Right lobe of liver (tissue), 6 donors: Measurements from ENCODE around the gene TMEM44. TPM values are rescaled to one million over a fixed set of nuclear protein-coding genes. Genes with fewer than 3 reads are reported as not detected.

Experiments used
- ATAC-seq, 4 donors: fragments of 200-7000 bp; cut with Tn5 transposase; one replicate each; pipeline ENCODE4 v1.9.1; 2020; ENCODE audit warnings: mild to moderate bottlenecking in 4 of 4, moderate library complexity in 4 of 4
- DNase-seq, 3 donors: peaks; one replicate each; pipeline ENCODE4 v3.0.0-alpha.2; 2020
- H3K27ac ChIP-seq, 3 donors: fragments of 200-600 bp; one replicate each; pipeline ENCODE4 v1.8.0; 2022
- H3K27me3 ChIP-seq, 2 donors: fragments of 200-600 bp; one replicate each; pipeline ENCODE4 v1.8.0; 2022
- H3K36me3 ChIP-seq, 4 donors: fragments of 200-600 bp; sonication (generic) in 1 of 4; one replicate each; pipeline versions ENCODE4 v1.5.1 to v1.8.0; 2017 to 2022; ENCODE audit warnings: control low read depth in 1 of 4
- H3K4me1 ChIP-seq, 4 donors: fragments of 200-600 bp; sonication (generic) in 1 of 4; one replicate each; pipeline versions ENCODE4 v1.5.1 to v1.8.0; 2017 to 2022; ENCODE audit warnings: control low read depth in 1 of 4
- H3K4me3 ChIP-seq, 3 donors: fragments of 200-600 bp; one replicate each; pipeline ENCODE4 v1.8.0; 2022
- H3K9me3 ChIP-seq, 4 donors: fragments of 200-600 bp; sonication (generic) in 1 of 4; one replicate each; pipeline versions ENCODE4 v1.5.1 to v1.8.0; 2017 to 2022; ENCODE audit warnings: control low read depth in 1 of 4
- POLR2A ChIP-seq: fragments of 450-650 bp; IDR thresholded peaks from one replicate; pipeline ENCODE4 v1.6.1; 2017; ENCODE audit warnings: antibody characterized with exemption, mild to moderate bottlenecking
- WGBS: methylation state at CpG from one replicate; pipeline ENCODE4 v1.1.6; 2018; ENCODE audit warnings: low coverage, low lambda C conversion rate; ENCODE audit not compliant: insufficient coverage; ENCODE audit errors: missing lambda C conversion rate; 5-methylcytosine and 5-hydroxymethylcytosine counted together
- intact Hi-C, 2 donors: fragments of 100-400 bp; cut with DNase I; formaldehyde crosslinking; loops; one replicate each; pipeline versions ENCODE4 v1.11.2 to v1.14.1; 2022
- total RNA-seq, 6 experiments: library from RNA; depleted of rRNA in 2 of 6; stranded (reverse); fragments of >200 nt in 2 of 6; fragmentation: NEBNext Ultra II Directional in 3 of 6; extraction: Animal tissue kit (Norgen Biotek cat#: 25700) in 3 of 6; gene quantifications; one replicate each; pipeline versions ENCODE4 v1.1.0 to v1.2.4, GENCODE V29; 2016 to 2023
- TF ChIP-seq, protein P1 (sequence below), 4 donors: fragments of 200-600 bp in 3 of 4; fragments of 450-650 bp in 1 of 4; IDR thresholded peaks; one replicate each; pipeline versions ENCODE4 v1.5.1 to v1.8.0; 2016 to 2022; ENCODE audit warnings: antibody characterized with exemption in 4 of 4, mild to moderate bottlenecking in 2 of 4
- donor health status: DM: no; HTN: yes; CAD: no.
- donor health status: DM: no; HTN: no; CAD: no.
- donor health status: DM: no; HTN: no; CAD: no.
- donor health status: DM: no; HTN: yes; CAD: no.
- donor health status: DM: no; HTN: yes; CAD: no.

Gene TMEM44
- total RNA-seq, 6 experiments from 2014 or later: 2.2 to 6.8 (median 4.2) TPM

DNA sequence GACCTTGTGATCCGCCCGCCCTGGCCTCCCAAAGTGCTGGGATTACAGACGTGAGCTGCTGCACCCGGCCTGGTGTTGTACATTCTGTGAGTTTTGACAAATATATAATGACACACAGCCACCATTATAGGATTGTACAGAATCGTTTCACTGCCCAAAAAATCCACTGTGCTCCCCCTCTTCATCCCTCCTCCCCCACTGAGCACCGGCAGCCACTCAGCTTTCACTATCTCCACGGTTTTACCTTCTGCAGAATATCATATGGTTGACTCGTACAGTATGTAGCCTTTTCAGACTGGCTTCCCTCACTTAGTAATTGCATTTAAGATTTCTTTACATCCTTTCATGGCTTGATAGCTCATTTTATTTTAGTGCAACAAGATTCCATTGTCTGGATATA is 89.7 kb downstream of the TMEM44 start:
- Histone ChIP-seq H3K4me1 (peaks cover 0 to under 1% (median 0%) of the 10 kb centered on the region in 4 donors), H3K4me3 (no peak overlapping the region), H3K36me3 (no peaks in the 10 kb centered on the region), H3K9me3 (no peaks in the 10 kb centered on the region), H3K27me3 (no peaks in the 10 kb centered on the region), H3K27ac (no peak overlapping the region)
- DNase-seq (no peak), ATAC-seq (no peak)
- TF ChIP-seq, protein P1, sequence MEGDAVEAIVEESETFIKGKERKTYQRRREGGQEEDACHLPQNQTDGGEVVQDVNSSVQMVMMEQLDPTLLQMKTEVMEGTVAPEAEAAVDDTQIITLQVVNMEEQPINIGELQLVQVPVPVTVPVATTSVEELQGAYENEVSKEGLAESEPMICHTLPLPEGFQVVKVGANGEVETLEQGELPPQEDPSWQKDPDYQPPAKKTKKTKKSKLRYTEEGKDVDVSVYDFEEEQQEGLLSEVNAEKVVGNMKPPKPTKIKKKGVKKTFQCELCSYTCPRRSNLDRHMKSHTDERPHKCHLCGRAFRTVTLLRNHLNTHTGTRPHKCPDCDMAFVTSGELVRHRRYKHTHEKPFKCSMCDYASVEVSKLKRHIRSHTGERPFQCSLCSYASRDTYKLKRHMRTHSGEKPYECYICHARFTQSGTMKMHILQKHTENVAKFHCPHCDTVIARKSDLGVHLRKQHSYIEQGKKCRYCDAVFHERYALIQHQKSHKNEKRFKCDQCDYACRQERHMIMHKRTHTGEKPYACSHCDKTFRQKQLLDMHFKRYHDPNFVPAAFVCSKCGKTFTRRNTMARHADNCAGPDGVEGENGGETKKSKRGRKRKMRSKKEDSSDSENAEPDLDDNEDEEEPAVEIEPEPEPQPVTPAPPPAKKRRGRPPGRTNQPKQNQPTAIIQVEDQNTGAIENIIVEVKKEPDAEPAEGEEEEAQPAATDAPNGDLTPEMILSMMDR (IDR thresholded peaks at IDR 0.05): no peak
- no peak for TF ChIP-seq POLR2A
- intact Hi-C loops: no loop called here
- WGBS: 100% methylated on average over 3 of the region's 8 CpGs

DNA sequence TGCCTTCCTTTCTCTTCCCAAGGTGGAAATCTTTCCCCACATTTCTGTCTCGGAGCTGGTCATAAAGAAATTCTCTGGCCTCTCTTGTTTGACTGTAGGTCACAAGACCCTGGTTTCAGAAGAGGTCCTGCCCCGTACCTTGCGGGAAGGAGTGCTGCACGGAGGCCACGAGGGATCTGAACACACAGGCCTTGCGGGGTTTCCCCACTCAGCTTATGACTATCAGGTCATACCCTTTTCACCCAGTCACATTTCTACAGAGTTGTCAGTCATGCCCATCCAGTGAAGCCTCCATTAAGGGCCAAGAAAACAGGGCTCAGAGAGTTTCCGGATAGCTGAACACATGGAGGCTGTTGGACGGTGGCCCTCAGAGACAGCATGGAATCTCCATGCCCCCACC is 91.7 kb downstream of the TMEM44 start:
- no peaks in the 10 kb centered on the region for H3K36me3 ChIP-seq

DNA sequence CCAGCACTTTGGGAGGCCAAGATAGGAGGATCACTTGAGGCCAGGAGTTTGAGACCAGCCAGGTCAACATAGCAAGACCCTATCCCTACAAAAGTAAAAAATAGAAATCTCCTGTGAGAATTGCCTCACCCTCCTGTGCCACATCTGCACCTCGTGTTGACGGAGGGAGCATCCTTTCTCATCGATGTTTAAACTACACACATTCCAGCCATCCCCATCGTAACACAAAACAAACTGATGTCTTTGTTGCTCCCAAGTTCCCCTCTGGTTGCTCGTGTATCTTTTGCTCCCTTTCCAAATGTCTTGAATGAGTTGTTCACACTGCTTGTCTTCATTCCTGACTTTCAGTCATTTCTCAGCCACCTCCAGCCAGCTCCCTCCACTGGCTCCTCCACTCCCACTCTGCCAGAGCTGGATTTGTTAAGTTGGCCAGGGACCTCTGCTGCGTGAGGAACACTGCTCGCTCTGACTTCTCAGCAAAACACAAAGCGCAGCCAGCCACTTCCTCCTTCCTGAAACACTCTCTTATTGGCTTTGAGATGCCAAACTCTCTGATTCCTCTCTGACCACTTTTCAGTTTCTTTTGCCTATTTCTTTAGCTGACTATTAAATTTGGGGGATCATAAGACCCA is 92.8 kb downstream of the TMEM44 start:
- 66% methylated on average over 8 of the region's 8 CpGs for WGBS
- TF ChIP-seq, protein P1 (IDR thresholded peaks at IDR 0.05): no peak
- TF ChIP-seq POLR2A: no peak

More for the DNA sequence above, 91.7 kb downstream of the TMEM44 start:
- H3K27ac ChIP-seq: no peak overlapping the region
- no peak overlapping the region for H3K4me3 ChIP-seq
- H3K27me3 ChIP-seq: no peaks in the 10 kb centered on the region
- intact Hi-C loops: no loop called here
- no peak for DNase-seq
- H3K9me3 ChIP-seq: no peaks in the 10 kb centered on the region
- ATAC-seq: no peak
- TF ChIP-seq POLR2A: no peak
- TF ChIP-seq, protein P1 (IDR thresholded peaks at IDR 0.05): no peak
- 73% methylated on average over 7 of the region's 8 CpGs for WGBS
- H3K4me1 ChIP-seq: peaks cover 0 to 15% (median 7%) of the 10 kb centered on the region in 4 donors

DNA sequence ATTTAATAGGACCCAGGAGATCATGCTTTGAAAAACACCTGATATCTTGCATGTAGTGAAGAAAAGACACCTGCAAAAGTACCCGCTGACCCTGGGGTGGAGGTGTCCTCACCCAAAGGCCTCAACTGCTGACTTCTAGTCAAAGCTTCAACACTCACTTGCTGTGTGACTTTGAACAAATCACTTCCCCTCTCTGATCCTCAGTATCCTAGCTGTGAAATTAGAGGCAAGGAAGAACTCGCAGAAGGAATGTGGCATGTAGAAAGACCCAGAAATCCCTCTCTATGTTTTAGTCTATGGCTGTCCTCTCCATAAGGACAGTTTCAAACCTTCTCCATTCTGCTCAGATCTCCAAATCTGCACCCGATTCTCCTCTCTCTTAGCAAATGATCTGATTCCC is 93.7 kb downstream of the TMEM44 start:
- no peak for ATAC-seq
- no peaks in the 10 kb centered on the region for H3K27me3 ChIP-seq
- TF ChIP-seq, protein P1 (IDR thresholded peaks at IDR 0.05): no peak
- TF ChIP-seq POLR2A: no peak
- no peak overlapping the region for H3K4me3 ChIP-seq
- 100% methylated on average over 2 of the region's 3 CpGs for WGBS
- intact Hi-C loops: no loop called here
- H3K27ac ChIP-seq: no peak overlapping the region
- no peaks in the 10 kb centered on the region for H3K36me3 ChIP-seq
- DNase-seq: no peak
- H3K4me1 ChIP-seq: peaks cover 0 to 25% (median 11%) of the 10 kb centered on the region in 4 donors
- no peaks in the 10 kb centered on the region for H3K9me3 ChIP-seq

More for the DNA sequence above, 92.8 kb downstream of the TMEM44 start:
- Histone ChIP-seq H3K36me3 (no peaks in the 10 kb centered on the region), H3K4me1 (peaks cover 0 to 25% (median 11%) of the 10 kb centered on the region in 4 donors), H3K4me3 (no peak overlapping the region), H3K9me3 (no peaks in the 10 kb centered on the region), H3K27me3 (no peaks in the 10 kb centered on the region), H3K27ac (no peak overlapping the region)
- ATAC-seq: no peak
- intact Hi-C loops: no loop called here
- DNase-seq: no peak
